GM13976 (cell line): ENCODE measurements around the gene CLASP1.

Source experiments
- DNase-seq: peaks from one replicate; pipeline ENCODE4 v3.0.0; 2012; ENCODE audit warnings: low spot score
- in situ Hi-C: fragments of 300-500 bp; cut with MboI; formaldehyde crosslinking; loops from one replicate; pipeline ENCODE4 v1.12.0; 2022; ENCODE audit warnings: low sequenced_read_pairs, mixed read lengths, inconsistent platforms; ENCODE audit not compliant: unreplicated experiment
- TF ChIP-seq, protein P1 (sequence below): IDR thresholded peaks from 2 replicates; pipeline ENCODE4 v1.5.1; 2012; ENCODE audit warnings: borderline replicate concordance, mild to moderate bottlenecking; ENCODE audit not compliant: insufficient read depth; ENCODE audit errors: extremely low read depth, missing control alignments, control extremely low read depth

CLASP1 gene

DNA sequence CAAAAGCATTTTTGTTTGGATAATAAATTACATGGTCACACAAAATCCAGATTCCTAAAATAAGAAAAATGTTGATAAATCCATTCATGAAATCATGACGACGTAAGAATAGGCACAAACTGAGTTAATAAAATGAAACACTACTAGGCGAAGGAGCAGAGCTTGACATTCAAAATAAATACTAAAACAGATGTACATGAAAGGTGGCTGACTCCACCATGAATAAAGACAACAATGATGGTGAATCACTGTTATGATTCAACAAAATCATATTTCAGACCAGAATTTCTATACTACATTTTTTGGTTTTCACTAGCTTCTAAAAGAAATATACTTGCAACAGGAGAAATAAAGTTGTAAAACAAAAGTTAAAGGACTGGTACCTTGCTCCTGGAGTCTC lies 240.6 kb downstream of the CLASP1 start:
- in situ Hi-C loops, result no loop called here

DNA sequence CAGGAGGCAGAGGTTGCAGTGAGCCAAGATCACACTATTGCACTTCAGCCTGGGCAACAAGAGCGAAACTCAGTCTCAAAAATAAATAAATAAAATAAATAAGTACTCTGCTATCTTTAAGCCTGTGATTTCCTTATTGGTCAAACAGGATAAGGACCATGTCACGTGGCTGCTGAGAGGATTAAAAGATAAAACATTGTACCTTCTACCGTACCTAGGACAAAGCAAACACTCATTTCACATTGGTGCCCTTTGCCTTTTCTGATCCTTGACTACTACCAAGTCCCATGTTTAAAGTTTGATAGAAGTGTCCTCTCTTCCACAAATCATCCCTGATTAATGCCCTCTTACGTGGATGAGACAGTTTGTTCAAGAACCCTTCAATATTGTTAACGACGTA lies 244.0 kb downstream of the CLASP1 start:
- DNase-seq, result no peak
- in situ Hi-C loops, result no loop called here
- TF ChIP-seq, protein P1, sequence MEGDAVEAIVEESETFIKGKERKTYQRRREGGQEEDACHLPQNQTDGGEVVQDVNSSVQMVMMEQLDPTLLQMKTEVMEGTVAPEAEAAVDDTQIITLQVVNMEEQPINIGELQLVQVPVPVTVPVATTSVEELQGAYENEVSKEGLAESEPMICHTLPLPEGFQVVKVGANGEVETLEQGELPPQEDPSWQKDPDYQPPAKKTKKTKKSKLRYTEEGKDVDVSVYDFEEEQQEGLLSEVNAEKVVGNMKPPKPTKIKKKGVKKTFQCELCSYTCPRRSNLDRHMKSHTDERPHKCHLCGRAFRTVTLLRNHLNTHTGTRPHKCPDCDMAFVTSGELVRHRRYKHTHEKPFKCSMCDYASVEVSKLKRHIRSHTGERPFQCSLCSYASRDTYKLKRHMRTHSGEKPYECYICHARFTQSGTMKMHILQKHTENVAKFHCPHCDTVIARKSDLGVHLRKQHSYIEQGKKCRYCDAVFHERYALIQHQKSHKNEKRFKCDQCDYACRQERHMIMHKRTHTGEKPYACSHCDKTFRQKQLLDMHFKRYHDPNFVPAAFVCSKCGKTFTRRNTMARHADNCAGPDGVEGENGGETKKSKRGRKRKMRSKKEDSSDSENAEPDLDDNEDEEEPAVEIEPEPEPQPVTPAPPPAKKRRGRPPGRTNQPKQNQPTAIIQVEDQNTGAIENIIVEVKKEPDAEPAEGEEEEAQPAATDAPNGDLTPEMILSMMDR, result no peak

More for the DNA sequence above, 240.6 kb downstream of the CLASP1 start:
- no peak for DNase-seq
- TF ChIP-seq, protein P1, result no peak

DNA sequence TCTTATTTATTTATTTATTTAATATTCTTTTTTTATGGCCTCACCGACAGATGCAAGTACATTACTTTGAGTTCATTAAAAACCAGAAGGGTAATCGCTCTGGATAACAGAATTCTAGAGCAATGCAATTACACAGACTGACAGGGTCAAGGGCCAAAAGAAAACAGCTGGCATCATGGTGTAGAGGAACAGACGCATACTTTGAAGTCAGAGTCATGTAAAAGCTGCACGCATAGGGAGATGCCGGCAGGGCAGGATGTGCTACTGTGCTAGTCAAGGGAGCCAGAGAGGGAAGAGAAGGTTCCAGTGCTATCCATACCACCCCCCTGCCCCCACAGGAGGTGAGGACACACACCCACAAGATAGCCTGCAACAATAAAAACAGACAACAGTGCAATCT lies 249.1 kb downstream of the CLASP1 start:
- in situ Hi-C loops, result no loop called here
- DNase-seq, result no peak
- TF ChIP-seq, protein P1, result no peak

DNA sequence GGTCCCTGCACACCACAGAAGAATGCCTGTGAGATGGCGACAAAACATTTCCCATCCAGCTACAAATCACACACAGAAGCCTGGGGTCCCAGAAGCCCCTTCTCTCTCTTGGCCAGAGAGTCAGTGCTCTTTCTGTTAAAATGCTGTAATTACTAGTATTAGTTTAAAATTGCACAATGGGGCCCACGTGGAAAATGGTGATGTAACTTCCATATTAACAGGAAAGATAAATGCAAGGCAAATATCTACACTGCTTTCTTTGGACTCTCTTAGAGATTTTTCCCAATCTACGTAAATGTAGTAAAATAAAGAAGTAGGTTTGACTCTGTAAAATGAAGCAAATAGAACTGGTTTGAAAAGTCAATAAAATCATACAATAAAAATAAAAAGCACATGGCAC lies 250.4 kb downstream of the CLASP1 start:
- in situ Hi-C loops, result no loop called here
- TF ChIP-seq, protein P1, result no peak
- no peak for DNase-seq

DNA sequence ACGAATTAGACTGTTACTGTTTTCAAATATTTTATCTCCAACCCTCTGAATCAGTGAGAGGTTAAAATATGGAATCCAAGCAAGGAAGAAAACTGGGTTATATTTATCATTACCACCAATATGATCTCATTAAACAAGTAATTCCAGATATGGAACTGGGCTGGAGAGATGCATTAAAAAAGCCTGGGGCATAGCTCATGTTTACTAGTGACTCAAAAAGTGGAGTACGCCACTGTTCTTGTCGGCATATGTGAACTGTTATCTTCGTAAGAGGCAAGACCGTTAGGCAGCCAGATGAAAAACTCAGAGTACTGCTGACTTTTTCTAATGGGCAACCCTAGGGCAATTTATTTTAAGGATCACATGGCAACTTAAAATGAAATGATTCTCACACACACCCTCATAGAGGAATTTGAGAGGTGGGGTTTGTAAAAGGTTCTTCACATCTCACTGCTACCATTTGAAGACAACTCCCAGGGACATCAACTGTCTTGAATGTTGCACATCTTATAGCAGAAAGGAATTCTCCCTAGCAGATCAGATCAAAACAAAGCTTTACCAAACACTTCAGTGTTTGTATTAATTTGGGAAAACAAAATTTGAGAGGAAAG lies 259.1 kb downstream of the CLASP1 start:
- TF ChIP-seq, protein P1, result no peak
- in situ Hi-C loops, result no loop called here
- no peak for DNase-seq

DNA sequence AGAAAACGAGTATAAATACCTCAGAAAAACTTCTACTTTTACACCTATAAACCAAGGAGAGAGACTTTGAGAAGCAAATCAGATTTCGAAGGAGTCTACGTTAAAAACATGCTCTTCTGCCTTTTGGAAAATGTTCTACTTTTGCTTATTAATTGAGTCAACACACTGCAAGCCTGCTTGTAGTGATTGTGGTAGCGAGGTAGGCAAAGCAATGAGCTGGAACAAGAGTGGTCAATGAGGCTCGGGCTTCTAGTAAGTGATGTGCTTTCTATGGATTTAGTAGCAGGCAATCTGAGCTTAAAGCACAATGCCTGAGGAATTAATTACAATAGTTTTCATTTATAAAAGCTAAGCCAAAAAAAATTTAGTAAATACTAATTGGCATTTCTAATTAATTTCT lies 260.9 kb downstream of the CLASP1 start:
- in situ Hi-C loops, result loop anchor here (10.0 kb wide), 1 partner anchor 336 kb away; no protein-coding TSS in a partner anchor
- DNase-seq, result no peak
- TF ChIP-seq, protein P1, result no peak

DNA sequence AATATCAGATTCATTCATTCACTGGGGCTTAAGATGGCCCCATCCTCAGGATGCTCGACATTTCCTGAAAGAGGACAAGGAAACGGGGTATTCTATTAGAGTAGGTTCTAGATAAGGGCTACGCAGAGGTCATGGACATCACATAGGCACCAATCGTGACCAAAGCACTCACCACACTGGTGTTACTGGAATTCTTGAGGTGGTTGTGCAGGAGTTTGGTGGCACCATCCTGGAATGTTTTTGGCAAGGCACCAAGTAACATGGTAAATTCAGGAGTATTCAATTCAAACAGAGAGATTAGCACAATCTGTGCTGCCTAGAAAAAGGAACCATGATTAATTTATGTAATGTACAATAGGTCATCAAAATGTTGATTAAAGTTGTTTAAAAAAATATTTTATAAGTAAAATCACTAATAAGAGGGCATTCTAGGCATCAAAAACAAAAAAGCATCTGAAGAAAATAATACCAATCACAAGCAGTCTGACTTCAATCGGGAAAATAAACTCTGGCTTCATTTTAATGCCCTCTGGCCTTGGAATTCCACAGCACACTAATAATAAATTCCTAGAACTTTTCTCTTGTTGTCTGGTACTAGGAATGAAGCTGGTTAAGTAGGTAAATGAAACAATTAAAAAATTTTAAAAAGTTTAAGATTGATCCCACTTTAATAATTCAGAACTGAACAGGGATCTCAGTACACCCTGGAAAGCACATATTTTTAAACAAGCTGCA lies 261.5 kb downstream of the CLASP1 start:
- no peak for DNase-seq
- TF ChIP-seq, protein P1, result no peak
- in situ Hi-C loops, result loop anchor here (10.0 kb wide), 1 partner anchor 337 kb away; no protein-coding TSS in a partner anchor
